ENCODE data around the gene CARS2. TPM values are rescaled to one million over a fixed set of nuclear protein-coding genes. Genes with fewer than 3 reads are reported as not detected.

CARS2 gene
- total RNA-seq, 1 experiment from 2014 or later, result 31.9 TPM

GRCh38 chr13:110657196-110657595, 48.7 kb downstream of the CARS2 start:
- Histone ChIP-seq H3K9me3 (ENCODE audit: control insufficient read depth, insufficient read depth, low read depth, low read length) (no peaks in the 10 kb centered on the region), H3K4me1 (ENCODE audit: control insufficient read depth, insufficient read depth, low read length) (no peaks in the 10 kb centered on the region), H3K27ac (ENCODE audit: low read length) (no peak overlapping the region), H3K36me3 (ENCODE audit: control insufficient read depth, insufficient read depth, low read length) (no peaks in the 10 kb centered on the region), H3K27me3 (ENCODE audit: control insufficient read depth, insufficient read depth, low read length) (no peaks in the 10 kb centered on the region), H3K4me3 (ENCODE audit: low read depth in 2 of 2, low read length in 2 of 2) (no peak overlapping the region)
- ChIA-PET CTCF (no interaction called here), POLR2A (no interaction called here)
- no TSS peak for BruUV-seq (replicated peaks)
- no peak for TF ChIP-seq TCF7L2 (IDR thresholded peaks at IDR 0.05; ENCODE audit: low read depth, low read length)
- no peak for TF ChIP-seq CTCF (IDR thresholded peaks at IDR 0.05)
- TF ChIP-seq REST (IDR thresholded peaks at IDR 0.05; ENCODE audit: insufficient read depth in 1 of 2, low read depth in 2 of 2, low read length in 1 of 2), result no peak
- no peak for TF ChIP-seq POLR2AphosphoS5 (IDR thresholded peaks at IDR 0.05; ENCODE audit: low read depth, low read length)
- no peak for TF ChIP-seq SIN3A (IDR thresholded peaks at IDR 0.05; ENCODE audit: borderline replicate concordance, insufficient read depth, low read depth, low read length)
- in situ Hi-C loops (cut with HindIII; ENCODE audit: low pct_unique_long_range_greater_than_20kb, low sequenced_read_pairs) (no loop called here), intact Hi-C loops (cut with micrococcal nuclease; ENCODE audit: unreplicated experiment) (no loop called here)
- no peak for ATAC-seq
- DNase-seq (ENCODE audit: low read depth, low spot score), result no peak

- ChIA-PET POLR2A (no interaction called here), CTCF (interaction anchor here (0.7 kb wide), 1 partner anchor 564 kb away, joined by 3 read pairs; no protein-coding TSS in a partner anchor)
- TF ChIP-seq SIN3A (IDR thresholded peaks at IDR 0.05; ENCODE audit: borderline replicate concordance, insufficient read depth, low read depth, low read length) (no peak), TCF7L2 (IDR thresholded peaks at IDR 0.05; ENCODE audit: low read depth, low read length) (no peak), POLR2AphosphoS5 (IDR thresholded peaks at IDR 0.05; ENCODE audit: low read depth, low read length) (no peak), CTCF (IDR thresholded peaks at IDR 0.05) (no peak), REST (IDR thresholded peaks at IDR 0.05; ENCODE audit: insufficient read depth in 1 of 2, low read depth in 2 of 2, low read length in 1 of 2) (no peak)
- no TSS peak for BruUV-seq (replicated peaks)
- Histone ChIP-seq H3K27ac (ENCODE audit: low read length) (no peak overlapping the region), H3K27me3 (ENCODE audit: control insufficient read depth, insufficient read depth, low read length) (no peaks in the 10 kb centered on the region), H3K9me3 (ENCODE audit: control insufficient read depth, insufficient read depth, low read depth, low read length) (no peaks in the 10 kb centered on the region), H3K4me1 (ENCODE audit: control insufficient read depth, insufficient read depth, low read length) (no peaks in the 10 kb centered on the region), H3K4me3 (ENCODE audit: low read depth in 2 of 2, low read length in 2 of 2) (no peak overlapping the region), H3K36me3 (ENCODE audit: control insufficient read depth, insufficient read depth, low read length) (no peaks in the 10 kb centered on the region)
- intact Hi-C loops (cut with micrococcal nuclease; ENCODE audit: unreplicated experiment), result no loop called here
- in situ Hi-C loops (cut with HindIII; ENCODE audit: low pct_unique_long_range_greater_than_20kb, low sequenced_read_pairs), result no loop called here
- ATAC-seq (no peak), DNase-seq (ENCODE audit: low read depth, low spot score) (no peak)
Observed at GRCh38 chr13:110653851-110654250, 52.1 kb downstream of the CARS2 start.
